ENCODE data around the gene DCLRE1B. TPM values are rescaled to one million over a fixed set of nuclear protein-coding genes. Genes with fewer than 3 reads are reported as not detected.
A peak's percentile ranks its signal among the peaks of the same experiment; 100 is the strongest.

DCLRE1B gene
- total and polyA plus RNA-seq, 9 of the 15 experiments (the other 6 are each of a cell fraction or from before 2014, with no cell fraction given), result 10.6 to 28.8 (median 17.2) TPM

DNA sequence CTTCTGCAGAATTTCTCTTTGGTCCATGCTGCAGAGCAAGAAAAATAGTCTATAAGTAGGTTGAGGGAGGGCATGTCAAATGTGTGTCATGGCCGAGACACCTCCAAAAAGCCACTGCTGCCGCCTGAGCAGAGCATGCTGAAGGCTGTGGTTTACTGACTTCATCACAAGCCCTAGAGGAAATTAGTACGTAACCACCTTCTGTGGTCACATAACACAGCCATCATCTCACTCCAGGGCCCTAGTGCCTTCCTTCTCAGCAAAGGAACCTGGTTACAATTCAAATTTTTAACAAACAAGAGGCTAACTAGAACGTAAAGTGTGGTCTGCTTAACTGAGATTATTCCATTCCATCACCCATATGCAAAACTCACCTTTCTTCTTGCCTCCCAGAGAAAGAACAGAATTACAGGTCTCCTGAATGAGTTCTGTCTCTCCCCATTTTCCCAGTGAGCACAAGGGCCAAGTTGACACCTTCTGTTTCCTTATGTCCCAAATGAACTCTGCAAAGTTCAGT, 33.5 kb upstream of the DCLRE1B start, which contains the start of gene PTPN22 (continued):
- TF ChIP-seq THRAP3 (IDR thresholded peaks at IDR 0.05; ENCODE audit: borderline replicate concordance) (no peak), ZNF197 (CRISPR knock-in tag; IDR thresholded peaks at IDR 0.05; ENCODE audit: low read depth) (0 out of 2 replicates have a peak, but pooled peaks have one; percentile 28), DMBX1 (CRISPR knock-in tag; IDR thresholded peaks at IDR 0.05; ENCODE audit: borderline replicate concordance) (no peak; the same call in 1 of the 2 replicates), TEAD4 (IDR thresholded peaks at IDR 0.05; ENCODE audit: low read length) (no peak; the same call in 1 of the 2 replicates), TEAD4 (CRISPR knock-in tag; IDR thresholded peaks at IDR 0.05; ENCODE audit: borderline replicate concordance) (no peak), HDAC8 (tag; IDR thresholded peaks at IDR 0.05) (no peak), BRF1 (IDR thresholded peaks at IDR 0.05; ENCODE audit: borderline replicate concordance, extremely low read depth, insufficient read length) (no peak), FUS (optimal IDR thresholded peaks at IDR 0.05; ENCODE audit: low read depth, low read length) (no peak), NCOA6 (IDR thresholded peaks at IDR 0.05) (no peak), ZKSCAN8 (CRISPR knock-in tag; IDR thresholded peaks at IDR 0.05) (peak; percentile 38; the same call in 1 of the 2 replicates), XRCC5 (IDR thresholded peaks at IDR 0.05; ENCODE audit: low read depth, low read length) (no peak), IRF2 (CRISPR knock-in tag; IDR thresholded peaks at IDR 0.05) (no peak), MCM2 (IDR thresholded peaks at IDR 0.05; ENCODE audit: low read depth) (no peak), TARDBP (IDR thresholded peaks at IDR 0.05) (no peak), FOXK2 (conservative IDR thresholded peaks at IDR 0.05 in 1 of 2, IDR thresholded peaks at IDR 0.05 in 1 of 2; ENCODE audit: low read depth in 2 of 2) (no peak)
- TF ChIP-seq, protein P1, sequence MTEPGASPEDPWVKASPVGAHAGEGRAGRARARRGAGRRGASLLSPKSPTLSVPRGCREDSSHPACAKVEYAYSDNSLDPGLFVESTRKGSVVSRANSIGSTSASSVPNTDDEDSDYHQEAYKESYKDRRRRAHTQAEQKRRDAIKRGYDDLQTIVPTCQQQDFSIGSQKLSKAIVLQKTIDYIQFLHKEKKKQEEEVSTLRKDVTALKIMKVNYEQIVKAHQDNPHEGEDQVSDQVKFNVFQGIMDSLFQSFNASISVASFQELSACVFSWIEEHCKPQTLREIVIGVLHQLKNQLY (CRISPR knock-in tag; conservative IDR thresholded peaks at IDR 0.05), result no peak
- TF ChIP-seq, protein P2, sequence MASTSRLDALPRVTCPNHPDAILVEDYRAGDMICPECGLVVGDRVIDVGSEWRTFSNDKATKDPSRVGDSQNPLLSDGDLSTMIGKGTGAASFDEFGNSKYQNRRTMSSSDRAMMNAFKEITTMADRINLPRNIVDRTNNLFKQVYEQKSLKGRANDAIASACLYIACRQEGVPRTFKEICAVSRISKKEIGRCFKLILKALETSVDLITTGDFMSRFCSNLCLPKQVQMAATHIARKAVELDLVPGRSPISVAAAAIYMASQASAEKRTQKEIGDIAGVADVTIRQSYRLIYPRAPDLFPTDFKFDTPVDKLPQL (IDR thresholded peaks at IDR 0.05; ENCODE audit: extremely low read depth, insufficient read length), result no peak
- TF ChIP-seq, protein P3, sequence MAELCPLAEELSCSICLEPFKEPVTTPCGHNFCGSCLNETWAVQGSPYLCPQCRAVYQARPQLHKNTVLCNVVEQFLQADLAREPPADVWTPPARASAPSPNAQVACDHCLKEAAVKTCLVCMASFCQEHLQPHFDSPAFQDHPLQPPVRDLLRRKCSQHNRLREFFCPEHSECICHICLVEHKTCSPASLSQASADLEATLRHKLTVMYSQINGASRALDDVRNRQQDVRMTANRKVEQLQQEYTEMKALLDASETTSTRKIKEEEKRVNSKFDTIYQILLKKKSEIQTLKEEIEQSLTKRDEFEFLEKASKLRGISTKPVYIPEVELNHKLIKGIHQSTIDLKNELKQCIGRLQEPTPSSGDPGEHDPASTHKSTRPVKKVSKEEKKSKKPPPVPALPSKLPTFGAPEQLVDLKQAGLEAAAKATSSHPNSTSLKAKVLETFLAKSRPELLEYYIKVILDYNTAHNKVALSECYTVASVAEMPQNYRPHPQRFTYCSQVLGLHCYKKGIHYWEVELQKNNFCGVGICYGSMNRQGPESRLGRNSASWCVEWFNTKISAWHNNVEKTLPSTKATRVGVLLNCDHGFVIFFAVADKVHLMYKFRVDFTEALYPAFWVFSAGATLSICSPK (IDR thresholded peaks at IDR 0.05; ENCODE audit: borderline replicate concordance), result no peak
- TF ChIP-seq, protein P4, sequence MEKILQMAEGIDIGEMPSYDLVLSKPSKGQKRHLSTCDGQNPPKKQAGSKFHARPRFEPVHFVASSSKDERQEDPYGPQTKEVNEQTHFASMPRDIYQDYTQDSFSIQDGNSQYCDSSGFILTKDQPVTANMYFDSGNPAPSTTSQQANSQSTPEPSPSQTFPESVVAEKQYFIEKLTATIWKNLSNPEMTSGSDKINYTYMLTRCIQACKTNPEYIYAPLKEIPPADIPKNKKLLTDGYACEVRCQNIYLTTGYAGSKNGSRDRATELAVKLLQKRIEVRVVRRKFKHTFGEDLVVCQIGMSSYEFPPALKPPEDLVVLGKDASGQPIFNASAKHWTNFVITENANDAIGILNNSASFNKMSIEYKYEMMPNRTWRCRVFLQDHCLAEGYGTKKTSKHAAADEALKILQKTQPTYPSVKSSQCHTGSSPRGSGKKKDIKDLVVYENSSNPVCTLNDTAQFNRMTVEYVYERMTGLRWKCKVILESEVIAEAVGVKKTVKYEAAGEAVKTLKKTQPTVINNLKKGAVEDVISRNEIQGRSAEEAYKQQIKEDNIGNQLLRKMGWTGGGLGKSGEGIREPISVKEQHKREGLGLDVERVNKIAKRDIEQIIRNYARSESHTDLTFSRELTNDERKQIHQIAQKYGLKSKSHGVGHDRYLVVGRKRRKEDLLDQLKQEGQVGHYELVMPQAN (IDR thresholded peaks at IDR 0.05; ENCODE audit: borderline replicate concordance), result no peak
- TF ChIP-seq, protein P5, sequence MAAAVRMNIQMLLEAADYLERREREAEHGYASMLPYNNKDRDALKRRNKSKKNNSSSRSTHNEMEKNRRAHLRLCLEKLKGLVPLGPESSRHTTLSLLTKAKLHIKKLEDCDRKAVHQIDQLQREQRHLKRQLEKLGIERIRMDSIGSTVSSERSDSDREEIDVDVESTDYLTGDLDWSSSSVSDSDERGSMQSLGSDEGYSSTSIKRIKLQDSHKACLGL (CRISPR knock-in tag; IDR thresholded peaks at IDR 0.05; ENCODE audit: borderline replicate concordance, poor library complexity, severe bottlenecking), result no peak
- TF ChIP-seq, protein P6, sequence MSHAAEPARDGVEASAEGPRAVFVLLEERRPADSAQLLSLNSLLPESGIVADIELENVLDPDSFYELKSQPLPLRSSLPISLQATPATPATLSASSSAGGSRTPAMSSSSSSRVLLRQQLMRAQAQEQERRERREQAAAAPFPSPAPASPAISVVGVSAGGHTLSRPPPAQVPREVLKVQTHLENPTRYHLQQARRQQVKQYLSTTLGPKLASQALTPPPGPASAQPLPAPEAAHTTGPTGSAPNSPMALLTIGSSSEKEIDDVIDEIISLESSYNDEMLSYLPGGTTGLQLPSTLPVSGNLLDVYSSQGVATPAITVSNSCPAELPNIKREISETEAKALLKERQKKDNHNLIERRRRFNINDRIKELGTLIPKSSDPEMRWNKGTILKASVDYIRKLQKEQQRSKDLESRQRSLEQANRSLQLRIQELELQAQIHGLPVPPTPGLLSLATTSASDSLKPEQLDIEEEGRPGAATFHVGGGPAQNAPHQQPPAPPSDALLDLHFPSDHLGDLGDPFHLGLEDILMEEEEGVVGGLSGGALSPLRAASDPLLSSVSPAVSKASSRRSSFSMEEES (CRISPR knock-in tag; IDR thresholded peaks at IDR 0.05), result 0 out of 2 replicates have a peak, but pooled peaks have one; percentile 0

Data from K562 (cell line).